GM19035 (cell line): Measurements from ENCODE around the gene TBL2.
"Not testable (repeated sequence)": the region's sequence is repeated elsewhere in the genome, so short reads cannot be mapped to it uniquely, and the experiment has no call there.

ENCODE experiments used
- ATAC-seq: cut with Tn5 transposase; IDR thresholded peaks from one replicate; pipeline ENCODE4 v1.9.1; 2021; ENCODE audit not compliant: unreplicated experiment

The TBL2 gene

GRCh38 chr7:73578342-73579128 is at the start of gene TBL2:
Gene TBL2 (minus strand): TSS chr7:73578579. CDS start chr7:73578549, 30 bp downstream.
- ATAC-seq: peak; percentile 87

- ATAC-seq: no peak
Measured at GRCh38 chr7:73626814-73627213, 48.4 kb upstream of the TBL2 start.

DNA sequence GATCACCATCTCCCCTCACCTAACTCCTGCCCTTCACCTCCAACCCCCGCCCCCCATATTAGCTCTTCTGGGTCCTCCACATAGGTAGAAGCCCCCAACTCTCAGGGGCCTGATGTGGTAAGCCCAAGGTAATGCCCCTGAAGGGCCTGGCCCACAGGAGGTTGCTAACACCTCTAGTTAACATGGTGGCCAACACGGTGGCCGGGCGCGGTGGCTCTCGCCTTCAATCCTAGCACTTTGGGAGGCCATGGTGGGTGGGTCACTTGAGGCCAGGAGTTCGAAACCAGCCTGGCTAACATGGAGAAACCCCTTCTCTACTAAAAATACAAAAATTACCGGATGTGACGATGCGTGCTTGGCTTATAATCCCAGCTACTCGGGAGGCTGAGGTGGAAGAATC is 46.9 kb upstream of the TBL2 start:
- no peak for ATAC-seq

GRCh38 chr7:73624669-73625001 is 46.3 kb upstream of the TBL2 start:
- ATAC-seq: no peak

- no peak for ATAC-seq
Measured at GRCh38 chr7:73623798-73624668, 45.7 kb upstream of the TBL2 start, which contains the start of gene MLXIPL. Gene MLXIPL (minus strand): TSS chr7:73624522. CDS start chr7:73624492, 30 bp downstream.

GRCh38 chr7:73622909-73623797 is 44.8 kb upstream of the TBL2 start:
- no peak for ATAC-seq

GRCh38 chr7:73622527-73622908 is 44.1 kb upstream of the TBL2 start:
- no peak for ATAC-seq

DNA sequence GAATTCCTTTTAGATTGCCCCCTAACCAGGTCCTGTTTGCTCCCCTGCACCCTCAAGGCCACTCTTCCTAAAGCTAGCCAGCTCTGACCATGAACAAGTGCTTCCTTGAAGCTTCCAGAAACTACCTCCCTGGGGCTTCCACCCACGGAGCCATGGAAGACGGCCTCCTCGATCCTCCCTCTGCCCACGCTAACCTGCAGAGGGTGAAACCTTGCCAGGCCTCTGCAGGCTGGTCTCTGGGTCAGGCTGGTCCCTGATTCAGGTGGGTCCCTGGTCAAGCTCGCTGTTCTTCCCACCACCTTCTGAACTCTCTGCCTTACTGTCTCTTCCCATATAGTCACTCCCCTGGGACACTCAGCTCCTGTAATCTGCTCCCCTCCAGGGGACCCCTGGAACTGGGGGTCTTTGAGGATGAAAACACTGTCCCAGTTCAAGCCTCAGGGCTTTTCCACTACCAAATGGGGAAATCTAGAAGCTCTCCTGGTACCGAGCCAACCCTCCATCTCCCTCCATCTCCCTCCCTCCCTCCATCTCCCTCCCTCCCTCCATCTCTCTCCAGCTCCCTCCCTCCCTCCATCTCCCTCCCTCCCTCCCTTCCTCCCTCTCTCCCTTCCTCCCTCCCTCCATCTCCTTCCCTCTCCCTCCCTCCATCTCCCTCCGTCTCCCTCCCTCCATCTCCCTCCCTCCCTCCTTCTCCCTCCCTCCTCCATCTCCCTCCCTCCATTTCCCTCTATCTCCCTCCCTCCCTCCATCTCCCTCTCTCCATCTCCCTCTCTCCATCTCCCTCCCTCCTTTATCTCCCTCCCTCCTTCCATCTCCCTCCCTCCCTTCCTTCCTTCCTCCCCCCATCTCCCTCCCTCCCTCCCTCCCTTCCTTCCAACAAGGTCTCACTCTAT is 43.0 kb upstream of the TBL2 start:
- ATAC-seq: no peak

DNA sequence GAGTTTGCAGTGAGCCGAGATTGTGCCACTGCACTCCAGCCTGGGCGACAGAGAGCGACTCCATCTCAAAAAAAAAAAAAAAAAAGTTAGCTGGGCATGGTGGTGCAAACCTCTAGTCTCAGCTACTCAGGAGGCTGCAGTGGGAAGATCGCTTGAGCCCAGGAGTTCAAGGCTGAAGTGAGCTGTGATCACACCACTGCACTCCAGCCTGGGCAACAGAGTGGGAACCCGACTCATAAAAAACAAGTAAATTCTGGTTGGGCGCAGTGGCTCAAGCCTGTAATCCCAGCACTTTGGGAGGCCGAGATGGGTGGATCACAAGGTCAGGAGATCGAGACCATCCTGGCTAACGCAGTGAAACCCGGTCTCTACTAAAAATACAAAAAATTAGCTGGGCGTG is 41.0 kb upstream of the TBL2 start:
- ATAC-seq: not testable (repeated sequence)

DNA sequence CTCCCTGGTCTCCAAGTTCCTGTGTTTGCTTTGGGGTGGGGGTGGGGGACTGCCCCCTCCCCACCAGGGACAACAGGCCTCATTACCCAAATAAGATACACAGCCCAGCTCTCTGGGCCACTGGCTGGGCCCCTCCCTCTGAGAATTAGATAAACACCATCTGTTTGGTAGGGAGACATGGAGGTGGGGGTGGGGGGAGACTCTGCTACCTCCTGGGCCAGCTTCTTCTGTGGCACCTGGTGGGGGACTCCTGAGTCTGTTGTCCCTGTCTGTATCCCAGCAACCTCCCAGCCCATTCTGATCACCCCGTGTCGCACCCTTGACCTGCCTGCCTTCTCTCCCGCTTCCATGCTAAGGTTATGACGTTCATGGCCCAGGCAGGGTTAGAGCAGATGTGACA is 40.2 kb upstream of the TBL2 start:
- ATAC-seq: no peak

DNA sequence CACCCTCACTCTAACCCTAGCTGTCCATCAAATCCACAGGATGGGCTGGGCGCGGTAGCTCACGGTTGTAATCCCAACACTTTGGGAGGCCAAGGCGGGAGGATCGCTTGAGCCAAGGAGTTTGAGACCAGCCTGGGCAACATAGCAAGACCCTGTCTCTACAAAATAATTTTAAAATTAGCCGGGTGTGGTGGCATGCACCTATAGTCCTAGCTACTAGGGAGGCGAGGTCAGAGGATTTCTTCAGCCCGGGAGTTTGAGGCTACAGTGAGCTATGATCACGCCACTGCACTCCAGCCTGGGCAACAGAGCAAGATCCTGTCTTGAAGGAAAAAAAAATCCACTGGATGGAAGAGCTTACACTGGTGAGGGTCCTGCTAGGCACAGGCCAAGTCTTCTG is 39.1 kb upstream of the TBL2 start:
- ATAC-seq: not testable (repeated sequence)

- no peak for ATAC-seq
Measured at GRCh38 chr7:73615886-73616285, 37.5 kb upstream of the TBL2 start.

- ATAC-seq: not testable (repeated sequence)
Measured at GRCh38 chr7:73614937-73615336, 36.6 kb upstream of the TBL2 start.

GRCh38 chr7:73613954-73614735 is 35.8 kb upstream of the TBL2 start:
- ATAC-seq: no peak

GRCh38 chr7:73612598-73613269 is 34.4 kb upstream of the TBL2 start:
- ATAC-seq: no peak

DNA sequence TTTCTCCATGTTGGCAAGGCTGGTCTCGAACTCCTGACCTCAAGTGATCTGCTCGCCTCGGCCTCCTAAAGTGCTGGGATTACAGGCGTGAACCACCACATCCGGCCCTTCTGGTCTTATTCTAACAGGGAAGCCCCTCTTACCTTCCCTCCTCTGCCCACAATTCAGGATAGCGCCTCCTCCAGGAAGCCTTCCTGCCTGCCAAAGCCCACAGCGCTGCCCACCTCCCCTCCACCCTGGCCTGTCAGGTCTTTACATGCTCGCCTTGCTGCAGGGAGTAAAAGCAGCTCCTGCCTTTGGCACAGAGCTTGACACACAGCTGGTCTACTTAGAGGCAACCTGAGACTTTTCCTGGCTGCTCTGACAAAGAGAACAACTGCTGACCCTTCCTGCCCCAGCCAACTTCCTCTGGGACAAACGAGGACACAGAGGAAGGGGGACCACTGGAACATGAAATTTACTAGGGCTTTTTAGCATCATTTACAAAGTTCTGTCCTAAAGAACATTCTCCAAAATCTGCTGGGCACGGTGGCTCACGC is 32.7 kb upstream of the TBL2 start:
- ATAC-seq: no peak

DNA sequence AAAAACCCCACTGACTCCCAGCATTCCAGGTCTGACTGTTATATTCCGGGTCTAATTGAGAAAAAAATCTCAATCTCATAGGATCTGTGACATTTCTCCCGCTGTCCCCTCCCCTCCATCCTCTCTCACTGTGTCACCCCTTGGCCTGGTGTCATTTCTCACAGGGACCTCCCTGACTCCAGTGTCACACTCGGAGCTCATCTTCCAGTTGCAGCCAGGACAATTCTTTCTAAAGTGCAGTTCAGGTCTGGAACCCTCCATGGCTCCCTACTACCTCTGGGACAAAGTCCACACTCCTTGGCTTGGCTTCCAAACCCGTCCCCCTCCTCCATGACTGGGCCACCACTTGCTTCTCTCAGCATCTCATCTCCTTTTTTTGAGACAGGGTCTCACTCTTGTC is 31.7 kb upstream of the TBL2 start:
- ATAC-seq: no peak

DNA sequence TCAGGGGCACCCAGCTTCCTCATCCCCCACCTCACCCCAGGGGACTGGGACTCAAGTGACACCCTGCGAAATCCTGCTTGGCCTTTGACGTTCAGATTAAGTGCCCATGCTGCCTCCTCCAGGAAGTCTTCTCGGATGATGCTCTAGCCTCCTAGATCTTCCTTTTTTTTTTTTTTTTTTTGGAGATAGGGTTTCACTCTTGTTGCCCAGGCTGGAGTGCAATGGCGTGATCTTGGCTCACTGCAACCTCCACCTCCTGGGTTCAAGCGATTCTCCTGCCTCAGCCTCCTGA is 29.3 kb upstream of the TBL2 start:
- not testable (repeated sequence) for ATAC-seq
